Suprapubic skin (tissue), 4 donors: ENCODE measurements around the gene CNTNAP3.
"Not testable (repeated sequence)": the region's sequence is repeated elsewhere in the genome, so short reads cannot be mapped to it uniquely, and the experiment has no call there.

ENCODE experiments used
- CTCF ChIP-seq, 2 donors: fragments of 200-600 bp in 1 of 2; fragments of 450-650 bp in 1 of 2; sonication (generic) in 1 of 2; IDR thresholded peaks; one replicate each; pipeline ENCODE4 v1.5.1; 2016 to 2019; ENCODE audit warnings: antibody characterized with exemption in 2 of 2, mild to moderate bottlenecking in 1 of 2, moderate library complexity in 1 of 2
- EP300 ChIP-seq: sonication (generic); formaldehyde crosslinking; IDR thresholded peaks from one replicate; pipeline ENCODE4 v1.6.1; 2017; ENCODE audit warnings: antibody characterized with exemption
- POLR2A ChIP-seq, 2 donors: fragments of 450-650 bp; IDR thresholded peaks; one replicate each; pipeline ENCODE4 v1.6.1; 2017; ENCODE audit warnings: antibody characterized with exemption in 2 of 2, mild to moderate bottlenecking in 2 of 2, moderate library complexity in 2 of 2
- POLR2AphosphoS5 ChIP-seq, 3 donors: sonication (generic); formaldehyde crosslinking; IDR thresholded peaks; one replicate each; pipeline ENCODE4 v1.6.1; 2017; ENCODE audit warnings: antibody characterized with exemption in 3 of 3

GRCh38 chr9:39157714-39158113 lies 130.3 kb downstream of the CNTNAP3 start:
- not testable (repeated sequence) for TF ChIP-seq CTCF (IDR thresholded peaks at IDR 0.05); POLR2A (IDR thresholded peaks at IDR 0.05); EP300; POLR2AphosphoS5 (IDR thresholded peaks at IDR 0.05)
